Ammon's horn (tissue), 1 donor: ENCODE measurements around the gene CYP26B1.
A peak's percentile ranks its signal among the peaks of the same experiment; 100 is the strongest.

Experiments used
- DNase-seq: peaks from one replicate; pipeline ENCODE4 v3.0.0-alpha.2; 2016; ENCODE audit warnings: low spot score

CYP26B1 gene

GRCh38 chr2:72082021-72082601 is 65.6 kb downstream of the CYP26B1 start:
- DNase-seq = peak; percentile 47

GRCh38 chr2:72081451-72081850 is 66.2 kb downstream of the CYP26B1 start:
- peak; percentile 17 for DNase-seq

GRCh38 chr2:72080286-72081145 is 67.1 kb downstream of the CYP26B1 start:
- no peak for DNase-seq
